PC-3 (cell line): ENCODE data around the gene WDR48. TPM values are rescaled to one million over a fixed set of nuclear protein-coding genes. Genes with fewer than 3 reads are reported as not detected.

Experiments
- ATAC-seq: fragments of 200-7000 bp; cut with Tn5 transposase; 2 replicates; pipeline ENCODE4 v1.9.1; 2020; ENCODE audit warnings: mild to moderate bottlenecking, moderate library complexity
- BruUV-seq: library from RNA; stranded (reverse); fragments of 400-500 nt; replicated peaks from 2 replicates; lab custom pipeline; 2021; lab: Mats Ljungman, UMichigan
- CTCF ChIA-PET: fragments of 300-600 bp; sonication (Branson Sonifier 250); formaldehyde crosslinking; loops from one replicate; lab custom pipeline; 2022; ENCODE audit warnings: antibody characterized with exemption; lab: Charles Lee
- POLR2A ChIA-PET: fragments of 300-600 bp; sonication (Branson Sonifier 250); formaldehyde crosslinking; loops from one replicate; lab custom pipeline; 2022; ENCODE audit warnings: antibody characterized with exemption; ENCODE audit not compliant: unreplicated experiment; lab: Charles Lee
- DNase-seq: peaks from one replicate; pipeline ENCODE4 v3.0.0-alpha.2; 2015
- H2AFZ ChIP-seq: fragments of 300-600 bp; sonication (generic); 2 replicates; pipeline ENCODE4 v1.6.0; 2016; ENCODE audit warnings: antibody characterized with exemption, low read length
- H3F3A ChIP-seq: fragments of 300-600 bp; sonication (generic); one replicate; pipeline ENCODE4 v1.6.0; 2017; ENCODE audit warnings: antibody characterized with exemption, low read length, control low read depth, mild to moderate bottlenecking; ENCODE audit not compliant: unreplicated experiment
- H3K27ac ChIP-seq: fragments of 300-600 bp; sonication (generic); 2 replicates; pipeline ENCODE4 v1.5.1; 2016; ENCODE audit warnings: mild to moderate bottlenecking, low read length
- H3K27me3 ChIP-seq: fragments of 300-600 bp; sonication (generic); 2 replicates; pipeline ENCODE4 v1.6.1; 2016; ENCODE audit warnings: low read length, mixed read lengths
- H3K36me3 ChIP-seq: fragments of 300-600 bp; sonication (generic); 2 replicates; pipeline ENCODE4 v1.6.1; 2016; ENCODE audit warnings: low read depth, mixed run types, low read length, mixed read lengths
- H3K4me1 ChIP-seq: fragments of 300-600 bp; sonication (generic); 2 replicates; pipeline ENCODE4 v1.5.1; 2016; ENCODE audit warnings: low read length; ENCODE audit not compliant: insufficient read depth
- H3K4me2 ChIP-seq: fragments of 300-600 bp; sonication (generic); 2 replicates; pipeline ENCODE4 v1.6.0; 2016; ENCODE audit warnings: low read length
- H3K4me3 ChIP-seq: fragments of 300-600 bp; sonication (generic); 2 replicates; pipeline ENCODE4 v1.5.1; 2016; ENCODE audit warnings: mild to moderate bottlenecking, low read length, mixed read lengths
- H3K79me2 ChIP-seq: fragments of 300-600 bp; sonication (generic); 2 replicates; pipeline ENCODE4 v1.6.1; 2017; ENCODE audit warnings: low read length, mixed read lengths
- H3K9ac ChIP-seq: fragments of 300-600 bp; sonication (generic); 2 replicates; pipeline ENCODE4 v1.6.0; 2016; ENCODE audit warnings: mild to moderate bottlenecking, low read length
- H3K9me2 ChIP-seq: fragments of 300-600 bp; sonication (generic); replicated peaks from 2 replicates; pipeline ENCODE4 v1.6.1; 2016; ENCODE audit warnings: mixed run types, low read length, mixed read lengths
- H3K9me3 ChIP-seq: fragments of 300-600 bp; sonication (generic); 2 replicates; pipeline ENCODE4 v1.6.1; 2016; ENCODE audit warnings: low read length, mixed read lengths
- H4K20me1 ChIP-seq: fragments of 300-600 bp; sonication (generic); 2 replicates; pipeline ENCODE4 v1.6.1; 2016; ENCODE audit warnings: low read length, mixed read lengths
- EZH2 ChIP-seq: fragments of 300-600 bp; sonication (generic); IDR thresholded peaks from one replicate; pipeline ENCODE4 v1.6.1; 2017; ENCODE audit warnings: antibody characterized with exemption, mild to moderate bottlenecking, low read length; ENCODE audit not compliant: unreplicated experiment
- EZH2phosphoT487 ChIP-seq: fragments of 300-600 bp; sonication (generic); IDR thresholded peaks from 2 replicates; pipeline ENCODE4 v1.6.1; 2018; ENCODE audit warnings: mild to moderate bottlenecking, antibody characterized with exemption, low read length, borderline replicate concordance
- intact Hi-C: fragments of 100-400 bp; cut with micrococcal nuclease; formaldehyde crosslinking; loops from 2 replicates; pipeline ENCODE4 v1.9.0; 2023
- total RNA-seq: library from RNA; depleted of rRNA; stranded (reverse); fragments of >200 nt; gene quantifications from 2 replicates; pipeline ENCODE4 v1.2.3, GENCODE V29; 2014
- TF ChIP-seq, protein P1 (sequence below): fragments of 300-600 bp; sonication (generic); conservative IDR thresholded peaks from 2 replicates; pipeline ENCODE4 v1.5.1; 2017; ENCODE audit warnings: antibody characterized with exemption, low read depth, mild to moderate bottlenecking, low read length

The WDR48 gene
- total RNA-seq, 1 experiment from 2014 or later = 21.0 TPM

DNA sequence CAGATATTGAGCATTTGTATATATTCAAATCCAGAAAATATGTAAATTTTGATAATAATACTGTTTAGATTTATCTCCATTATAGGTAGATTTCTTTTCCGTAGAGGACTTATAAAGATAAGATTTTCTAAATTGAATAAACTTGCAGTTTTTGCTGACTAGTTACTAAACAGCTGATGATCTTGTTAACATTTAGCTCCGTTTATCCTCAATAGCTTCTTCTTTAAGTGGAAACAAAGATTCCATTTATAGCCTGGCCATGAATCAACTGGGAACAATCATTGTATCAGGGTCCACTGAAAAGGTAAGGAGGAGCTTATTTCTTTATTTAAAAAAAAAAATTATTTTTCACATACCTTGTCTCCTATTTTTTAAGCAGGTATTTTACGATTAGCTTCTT, 16.7 kb downstream of the WDR48 start:
- DNase-seq (no peak), ATAC-seq (no peak)
- no TSS peak for BruUV-seq
- Histone ChIP-seq H3K4me3 (no peak overlapping the region), H3K27me3 (no peaks in the 10 kb centered on the region), H3K9me3 (no peaks in the 10 kb centered on the region), H3K4me1 (no peaks in the 10 kb centered on the region), H4K20me1 (no peaks in the 10 kb centered on the region), H3K4me2 (no peak overlapping the region), H2AFZ (no peak overlapping the region), H3K9ac (no peak overlapping the region), H3K79me2 (no peaks in the 10 kb centered on the region), H3K27ac (no peak overlapping the region), H3K36me3 (peaks cover 8% of the 10 kb centered on the region; the same call in 1 of the 2 replicates), H3K9me2 (no peaks in the 10 kb centered on the region), H3F3A (no peaks in the 10 kb centered on the region)
- POLR2A ChIA-PET = interaction anchor here (1.0 kb wide), 1 partner anchor 9 kb away, joined by 16 read pairs; no protein-coding TSS in a partner anchor
- no peak for TF ChIP-seq EZH2phosphoT487
- TF ChIP-seq EZH2 = no peak
- TF ChIP-seq, protein P1, sequence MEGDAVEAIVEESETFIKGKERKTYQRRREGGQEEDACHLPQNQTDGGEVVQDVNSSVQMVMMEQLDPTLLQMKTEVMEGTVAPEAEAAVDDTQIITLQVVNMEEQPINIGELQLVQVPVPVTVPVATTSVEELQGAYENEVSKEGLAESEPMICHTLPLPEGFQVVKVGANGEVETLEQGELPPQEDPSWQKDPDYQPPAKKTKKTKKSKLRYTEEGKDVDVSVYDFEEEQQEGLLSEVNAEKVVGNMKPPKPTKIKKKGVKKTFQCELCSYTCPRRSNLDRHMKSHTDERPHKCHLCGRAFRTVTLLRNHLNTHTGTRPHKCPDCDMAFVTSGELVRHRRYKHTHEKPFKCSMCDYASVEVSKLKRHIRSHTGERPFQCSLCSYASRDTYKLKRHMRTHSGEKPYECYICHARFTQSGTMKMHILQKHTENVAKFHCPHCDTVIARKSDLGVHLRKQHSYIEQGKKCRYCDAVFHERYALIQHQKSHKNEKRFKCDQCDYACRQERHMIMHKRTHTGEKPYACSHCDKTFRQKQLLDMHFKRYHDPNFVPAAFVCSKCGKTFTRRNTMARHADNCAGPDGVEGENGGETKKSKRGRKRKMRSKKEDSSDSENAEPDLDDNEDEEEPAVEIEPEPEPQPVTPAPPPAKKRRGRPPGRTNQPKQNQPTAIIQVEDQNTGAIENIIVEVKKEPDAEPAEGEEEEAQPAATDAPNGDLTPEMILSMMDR = no peak
- intact Hi-C loops = no loop called here
- CTCF ChIA-PET = no interaction called here

DNA sequence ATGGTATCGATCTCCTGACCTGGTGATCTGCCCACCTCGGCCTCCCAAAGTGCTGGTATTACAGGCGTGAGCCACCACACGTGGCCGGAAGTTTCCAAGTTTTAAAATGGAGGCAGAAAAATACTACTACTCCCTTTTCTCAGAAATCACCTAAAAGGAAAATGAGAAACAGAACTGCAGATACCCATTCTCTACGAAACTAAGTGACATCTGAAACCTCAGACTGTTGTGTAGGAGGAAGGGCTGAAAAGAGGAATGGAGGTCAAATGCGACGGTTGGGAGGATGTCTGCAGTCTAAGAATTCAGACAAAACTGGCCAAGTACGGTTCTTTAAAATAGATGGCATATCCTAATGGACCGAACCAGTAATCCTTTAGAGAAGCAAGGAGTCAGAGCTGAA, 24.1 kb downstream of the WDR48 start:
- TF ChIP-seq, protein P1 = no peak
- TF ChIP-seq EZH2phosphoT487 (no peak), EZH2 (no peak)
- H3K36me3 ChIP-seq = peaks cover 23% of the 10 kb centered on the region
- H3K27ac ChIP-seq = no peak overlapping the region
- ChIA-PET POLR2A (no interaction called here), CTCF (no interaction called here)
- H3F3A ChIP-seq = no peaks in the 10 kb centered on the region
- no peaks in the 10 kb centered on the region for H3K9me2 ChIP-seq
- H3K9ac ChIP-seq = no peak overlapping the region
- intact Hi-C loops = no loop called here
- H3K27me3 ChIP-seq = no peaks in the 10 kb centered on the region
- H3K4me1 ChIP-seq = no peaks in the 10 kb centered on the region
- no peaks in the 10 kb centered on the region for H3K79me2 ChIP-seq
- H3K9me3 ChIP-seq = no peaks in the 10 kb centered on the region
- no peak for ATAC-seq
- H3K4me2 ChIP-seq = no peak overlapping the region
- no peaks in the 10 kb centered on the region for H4K20me1 ChIP-seq
- DNase-seq = no peak
- no peak overlapping the region for H3K4me3 ChIP-seq
- H2AFZ ChIP-seq = no peak overlapping the region
- BruUV-seq = no TSS peak

DNA sequence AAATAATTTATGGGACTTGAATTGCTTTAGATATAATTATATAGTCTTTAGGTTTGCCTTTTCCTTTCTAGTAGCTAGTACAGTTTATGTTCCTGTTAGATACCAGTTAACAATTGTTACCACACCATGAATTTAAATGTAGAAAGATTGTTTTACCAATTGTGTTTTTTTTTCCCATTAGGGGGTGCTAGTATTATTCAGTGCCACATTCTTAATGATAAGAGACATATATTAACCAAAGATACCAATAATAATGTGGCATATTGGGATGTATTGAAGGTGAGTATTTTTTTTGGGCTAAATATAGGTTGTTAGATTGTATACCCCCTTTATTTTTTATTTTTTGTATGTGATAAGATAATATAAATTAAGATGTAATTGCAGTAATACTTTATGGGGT, 27.7 kb downstream of the WDR48 start:
- ChIA-PET CTCF (interaction anchor here (0.6 kb wide), 1 partner anchor 128 kb away, joined by 4 read pairs; no protein-coding TSS in a partner anchor), POLR2A (no interaction called here)
- Histone ChIP-seq H3K27ac (no peak overlapping the region), H3K36me3 (peaks cover 21% of the 10 kb centered on the region), H3K27me3 (no peaks in the 10 kb centered on the region), H3K4me3 (no peak overlapping the region), H3K4me1 (no peaks in the 10 kb centered on the region), H3F3A (no peaks in the 10 kb centered on the region), H3K9me2 (no peaks in the 10 kb centered on the region), H3K9ac (no peak overlapping the region), H2AFZ (no peak overlapping the region), H4K20me1 (no peaks in the 10 kb centered on the region), H3K9me3 (no peaks in the 10 kb centered on the region), H3K4me2 (no peak overlapping the region), H3K79me2 (no peaks in the 10 kb centered on the region)
- DNase-seq (no peak), ATAC-seq (no peak)
- no TSS peak for BruUV-seq
- intact Hi-C loops = no loop called here
- TF ChIP-seq EZH2phosphoT487 = no peak
- TF ChIP-seq, protein P1 = peak; percentile 48; the same call in 1 of the 2 replicates
